Central memory CD8-positive, alpha-beta T cell (primary cell): ENCODE results near the gene NEURL2.

ENCODE experiments used
- ATAC-seq: fragments of 150-1000 bp; cut with Tn5 transposase; replicated peaks from 2 replicates; pipeline ENCODE4 v1.10.0; 2022; ENCODE audit warnings: mild to moderate bottlenecking, moderate FRiP score, moderate number of reproducible peaks; ENCODE audit not compliant: poor library complexity, severe bottlenecking; ENCODE audit errors: extremely low read depth
- DNase-seq, 2 donors: peaks; one replicate each; pipeline ENCODE4 v3.0.0; 2021; ENCODE audit warnings: low spot score in 2 of 2
- H3K27ac Mint-ChIP-seq: one replicate; pipeline ENCODE4 v1.8.0; 2022; ENCODE audit warnings: low read depth, mild to moderate bottlenecking, moderate library complexity, mixed read lengths
- H3K27me3 Mint-ChIP-seq: one replicate; pipeline ENCODE4 v1.8.0; 2022; ENCODE audit warnings: mixed read lengths
- H3K36me3 Mint-ChIP-seq: one replicate; pipeline ENCODE4 v1.8.0; 2022; ENCODE audit warnings: mild to moderate bottlenecking, moderate library complexity, mixed read lengths; ENCODE audit not compliant: insufficient read depth
- H3K4me1 Mint-ChIP-seq: one replicate; pipeline ENCODE4 v1.8.0; 2022; ENCODE audit warnings: mixed read lengths
- H3K4me3 Mint-ChIP-seq: one replicate; pipeline ENCODE4 v1.8.0; 2022; ENCODE audit warnings: mild to moderate bottlenecking, moderate library complexity, mixed read lengths
- H3K9me3 Mint-ChIP-seq: one replicate; pipeline ENCODE4 v1.8.0; 2022; ENCODE audit warnings: mixed read lengths

Gene NEURL2

GRCh38 chr20:45867136-45867818 lies 23.7 kb downstream of the NEURL2 start:
- ATAC-seq (no peak), DNase-seq (no peak)
- Mint-ChIP-seq H3K27ac (no peak overlapping the region), H3K4me1 (no peaks in the 10 kb centered on the region), H3K4me3 (no peak overlapping the region), H3K27me3 (no peaks in the 10 kb centered on the region), H3K36me3 (peaks cover 5% of the 10 kb centered on the region), H3K9me3 (no peaks in the 10 kb centered on the region)

- peaks cover 5% of the 10 kb centered on the region for H3K36me3 Mint-ChIP-seq
- DNase-seq (no peak), ATAC-seq (no peak)
- H3K4me3 Mint-ChIP-seq: no peak overlapping the region
- H3K4me1 Mint-ChIP-seq: no peaks in the 10 kb centered on the region
- H3K27me3 Mint-ChIP-seq: no peaks in the 10 kb centered on the region
- H3K27ac Mint-ChIP-seq: no peak overlapping the region
- H3K9me3 Mint-ChIP-seq: no peaks in the 10 kb centered on the region
Observed at GRCh38 chr20:45866454-45866853, 24.6 kb downstream of the NEURL2 start.

- H3K4me1 Mint-ChIP-seq: peaks cover 8% of the 10 kb centered on the region
- no peak overlapping the region for H3K27ac Mint-ChIP-seq
- DNase-seq (no peak), ATAC-seq (no peak)
- H3K9me3 Mint-ChIP-seq: no peaks in the 10 kb centered on the region
- no peaks in the 10 kb centered on the region for H3K27me3 Mint-ChIP-seq
- H3K4me3 Mint-ChIP-seq: no peak overlapping the region
- peaks cover 3% of the 10 kb centered on the region for H3K36me3 Mint-ChIP-seq
Observed at GRCh38 chr20:45863543-45864470, 27.2 kb downstream of the NEURL2 start.

GRCh38 chr20:45861221-45862075 lies 29.6 kb downstream of the NEURL2 start:
- Mint-ChIP-seq H3K4me3 (no peak overlapping the region), H3K9me3 (no peaks in the 10 kb centered on the region), H3K27me3 (no peaks in the 10 kb centered on the region), H3K4me1 (peaks cover 25% of the 10 kb centered on the region), H3K36me3 (peaks cover 12% of the 10 kb centered on the region), H3K27ac (no peak overlapping the region)
- DNase-seq: no peak
- no peak for ATAC-seq

GRCh38 chr20:45860560-45861220 lies 30.3 kb downstream of the NEURL2 start:
- no peak overlapping the region for H3K27ac Mint-ChIP-seq
- no peak overlapping the region for H3K4me3 Mint-ChIP-seq
- H3K36me3 Mint-ChIP-seq: peaks cover 12% of the 10 kb centered on the region
- peaks cover 32% of the 10 kb centered on the region for H3K4me1 Mint-ChIP-seq
- H3K9me3 Mint-ChIP-seq: no peaks in the 10 kb centered on the region
- ATAC-seq (no peak), DNase-seq (no peak)
- H3K27me3 Mint-ChIP-seq: no peaks in the 10 kb centered on the region

- DNase-seq (no peak), ATAC-seq (no peak)
- peaks cover 32% of the 10 kb centered on the region for H3K4me1 Mint-ChIP-seq
- H3K4me3 Mint-ChIP-seq: no peak overlapping the region
- no peaks in the 10 kb centered on the region for H3K27me3 Mint-ChIP-seq
- H3K36me3 Mint-ChIP-seq: peaks cover 12% of the 10 kb centered on the region
- no peak overlapping the region for H3K27ac Mint-ChIP-seq
- no peaks in the 10 kb centered on the region for H3K9me3 Mint-ChIP-seq
Observed at GRCh38 chr20:45859916-45860315, 31.1 kb downstream of the NEURL2 start.

GRCh38 chr20:45857882-45858216 lies 33.2 kb downstream of the NEURL2 start:
- no peaks in the 10 kb centered on the region for H3K9me3 Mint-ChIP-seq
- peak overlapping the region; percentile 98 for H3K4me3 Mint-ChIP-seq
- no peaks in the 10 kb centered on the region for H3K27me3 Mint-ChIP-seq
- DNase-seq (no peak), ATAC-seq (peak; percentile 24)
- peaks cover 14% of the 10 kb centered on the region for H3K36me3 Mint-ChIP-seq
- H3K4me1 Mint-ChIP-seq: peaks cover 38% of the 10 kb centered on the region
- peak overlapping the region; percentile 96 for H3K27ac Mint-ChIP-seq

- H3K27ac Mint-ChIP-seq: peak within 1 kb of the TSS; percentile 96
- peak; percentile 98 for ATAC-seq
- H3K4me1 Mint-ChIP-seq: peaks cover 38% of the 10 kb centered on the region
- peaks cover 12% of the 10 kb centered on the region for H3K36me3 Mint-ChIP-seq
- H3K27me3 Mint-ChIP-seq: no peaks in the 10 kb centered on the region
- DNase-seq: peak; percentile 75 to 96
- peak within 1 kb of the TSS; percentile 98 for H3K4me3 Mint-ChIP-seq
- no peaks in the 10 kb centered on the region for H3K9me3 Mint-ChIP-seq
Observed at GRCh38 chr20:45857114-45857881, 33.7 kb downstream of the NEURL2 start, which contains the start of the genes ACOT8 and ZSWIM3. Gene ACOT8, minus strand, starts transcription at chr20:45857392. Its CDS starts 77 bp downstream, at chr20:45857315. Gene ZSWIM3, plus strand, starts transcription at chr20:45857614. Its CDS starts 212 bp downstream, at chr20:45857826.

GRCh38 chr20:45853484-45853883 lies 37.5 kb downstream of the NEURL2 start:
- Mint-ChIP-seq H3K27ac (no peak overlapping the region), H3K4me3 (no peak overlapping the region), H3K36me3 (peaks cover 27% of the 10 kb centered on the region), H3K27me3 (no peaks in the 10 kb centered on the region), H3K4me1 (peaks cover 34% of the 10 kb centered on the region), H3K9me3 (no peaks in the 10 kb centered on the region)
- no peak for DNase-seq
- no peak for ATAC-seq

GRCh38 chr20:45852326-45852725 lies 38.7 kb downstream of the NEURL2 start:
- peaks cover 25% of the 10 kb centered on the region for H3K4me1 Mint-ChIP-seq
- ATAC-seq (no peak), DNase-seq (no peak)
- no peaks in the 10 kb centered on the region for H3K27me3 Mint-ChIP-seq
- H3K27ac Mint-ChIP-seq: no peak overlapping the region
- H3K36me3 Mint-ChIP-seq: peaks cover 27% of the 10 kb centered on the region
- no peaks in the 10 kb centered on the region for H3K9me3 Mint-ChIP-seq
- H3K4me3 Mint-ChIP-seq: no peak overlapping the region

GRCh38 chr20:45851501-45851900 lies 39.5 kb downstream of the NEURL2 start:
- Mint-ChIP-seq H3K36me3 (peaks cover 25% of the 10 kb centered on the region), H3K4me3 (no peak overlapping the region), H3K9me3 (no peaks in the 10 kb centered on the region), H3K4me1 (peaks cover 20% of the 10 kb centered on the region), H3K27me3 (no peaks in the 10 kb centered on the region), H3K27ac (no peak overlapping the region)
- no peak for DNase-seq
- ATAC-seq: no peak
